Mucosa of rectum (tissue), 2 donors: ENCODE results near the gene MERTK.
"Not testable (repeated sequence)": the region's sequence is repeated elsewhere in the genome, so short reads cannot be mapped to it uniquely, and the experiment has no call there.

ENCODE experiments used
- H3K27ac ChIP-seq, 2 donors: one replicate each; pipeline ENCODE4 v1.7.0; 2013; ENCODE audit warnings: inconsistent platforms in 2 of 2, low read depth in 2 of 2, low read length in 2 of 2
- H3K27me3 ChIP-seq, 2 donors: one replicate each; pipeline ENCODE4 v1.7.0; 2013; ENCODE audit warnings: low read length in 2 of 2; ENCODE audit not compliant: control insufficient read depth in 2 of 2, insufficient read depth in 2 of 2
- H3K36me3 ChIP-seq, 2 donors: one replicate each; pipeline ENCODE4 v1.7.0; 2013; ENCODE audit warnings: low read length in 2 of 2; ENCODE audit not compliant: control insufficient read depth in 2 of 2, insufficient read depth in 2 of 2
- H3K4me1 ChIP-seq, 2 donors: one replicate each; pipeline ENCODE4 v1.7.0; 2013; ENCODE audit warnings: low read length in 2 of 2, mild to moderate bottlenecking in 1 of 2; ENCODE audit not compliant: control insufficient read depth in 2 of 2, insufficient read depth in 2 of 2
- H3K4me3 ChIP-seq, 2 donors: one replicate each; pipeline ENCODE4 v1.7.0; 2013; ENCODE audit warnings: low read length in 2 of 2
- H3K9ac ChIP-seq, 2 donors: one replicate each; pipeline ENCODE4 v1.7.0; 2013; ENCODE audit warnings: low read length in 2 of 2, low read depth in 1 of 2, mild to moderate bottlenecking in 1 of 2
- H3K9me3 ChIP-seq, 2 donors: one replicate each; pipeline ENCODE4 v1.7.0; 2013; ENCODE audit warnings: low read length in 2 of 2; ENCODE audit not compliant: control insufficient read depth in 2 of 2
- donor health status: healthy.
- donor health status: Normal muscosa, but diverticular disease.

Gene MERTK

DNA sequence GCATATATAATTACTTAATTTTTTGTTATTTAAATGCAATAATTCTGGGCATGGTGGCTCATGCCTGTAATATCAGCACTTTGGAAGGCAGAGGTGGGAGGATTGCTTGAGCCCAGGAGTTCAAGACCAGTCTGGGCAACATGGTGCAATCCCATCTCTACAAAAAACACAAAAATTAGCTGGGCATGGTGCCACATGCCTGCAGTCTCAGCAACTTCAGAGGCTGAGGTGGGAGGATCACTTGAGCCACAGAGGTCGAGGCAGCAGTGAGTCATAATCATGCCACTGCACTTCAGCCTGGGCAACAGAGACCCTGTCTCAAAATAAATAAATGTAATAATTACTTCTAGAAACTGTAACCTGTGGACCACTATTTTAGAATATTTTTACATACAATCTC lies 135.2 kb downstream of the MERTK start:
- Histone ChIP-seq H3K27me3 (no peaks in the 10 kb centered on the region), H3K9ac (no peak overlapping the region), H3K27ac (no peak overlapping the region)

DNA sequence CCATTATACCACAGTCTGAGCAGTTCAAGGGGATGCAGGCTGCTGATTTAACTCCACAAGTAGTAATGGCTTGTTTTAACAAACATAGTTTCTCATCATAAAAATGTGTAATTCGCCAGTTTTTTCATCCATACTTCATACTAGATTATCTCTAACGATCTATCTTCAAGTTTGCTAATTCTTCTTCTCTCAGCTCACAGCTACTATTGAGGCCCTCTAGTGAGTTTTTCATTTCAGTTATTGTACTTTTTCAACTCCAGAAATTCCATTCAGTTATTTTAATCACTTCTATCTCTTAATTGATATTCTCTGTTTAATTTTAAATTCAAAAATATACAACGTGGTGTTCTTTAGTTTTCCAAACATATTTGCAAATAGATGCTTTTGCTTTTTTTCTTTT lies 136.5 kb downstream of the MERTK start:
- Histone ChIP-seq H3K27me3 (no peaks in the 10 kb centered on the region), H3K9ac (no peak overlapping the region), H3K4me3 (no peak overlapping the region), H3K36me3 (no peaks in the 10 kb centered on the region), H3K27ac (no peak overlapping the region), H3K9me3 (no peaks in the 10 kb centered on the region), H3K4me1 (peaks cover 3 to 5% of the 10 kb centered on the region in 2 donors)

More for the DNA sequence above, 135.2 kb downstream of the MERTK start:
- Histone ChIP-seq H3K4me3 (no peak overlapping the region), H3K4me1 (peaks cover 3 to 5% of the 10 kb centered on the region in 2 donors), H3K36me3 (no peaks in the 10 kb centered on the region), H3K9me3 (no peaks in the 10 kb centered on the region)

DNA sequence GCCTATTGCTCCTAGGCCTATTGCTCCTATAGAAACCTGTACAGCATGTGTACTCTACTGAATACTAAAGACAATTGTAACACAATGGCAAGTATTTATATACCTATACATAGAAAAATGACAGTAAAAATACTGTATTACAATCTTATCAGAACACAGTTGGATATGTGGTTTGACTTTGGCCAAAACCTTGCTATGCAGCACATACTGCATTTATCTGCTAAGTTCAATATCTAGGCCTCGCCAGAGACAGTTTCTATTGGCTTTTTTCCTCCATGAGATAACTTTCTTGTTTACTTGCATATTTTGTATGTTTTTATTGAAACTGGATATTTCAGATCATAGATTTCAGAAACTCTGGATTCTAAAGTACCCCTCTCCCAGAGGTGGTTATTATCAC lies 137.4 kb downstream of the MERTK start:
- Histone ChIP-seq H3K4me3 (no peak overlapping the region), H3K27ac (no peak overlapping the region), H3K36me3 (no peaks in the 10 kb centered on the region), H3K9ac (no peak overlapping the region), H3K4me1 (peaks cover 3 to 5% of the 10 kb centered on the region in 2 donors), H3K27me3 (no peaks in the 10 kb centered on the region), H3K9me3 (no peaks in the 10 kb centered on the region)

DNA sequence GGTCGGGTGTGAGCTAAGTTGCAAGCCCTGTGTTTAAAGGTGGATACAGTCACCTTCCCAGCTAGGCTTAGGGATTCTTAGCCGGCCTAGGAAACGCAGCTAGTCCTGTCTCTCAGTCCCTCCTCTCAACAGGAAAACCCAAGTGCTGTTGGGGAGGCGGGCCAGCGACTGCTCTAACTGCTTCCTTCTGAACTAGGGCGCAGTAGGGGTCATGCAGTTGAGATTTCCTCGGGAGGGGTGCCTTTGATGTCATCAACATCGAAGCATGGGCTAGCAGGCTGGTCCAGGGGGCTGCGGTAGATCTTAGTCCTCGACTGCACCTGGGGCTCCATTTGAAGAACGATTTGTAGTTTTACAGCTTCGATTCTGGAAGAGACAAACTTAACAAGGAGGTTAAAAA lies 141.1 kb downstream of the MERTK start:
- not testable (repeated sequence) for H3K27ac ChIP-seq, H3K36me3 ChIP-seq, H3K9ac ChIP-seq, H3K4me1 ChIP-seq, H3K9me3 ChIP-seq, H3K27me3 ChIP-seq, H3K4me3 ChIP-seq

DNA sequence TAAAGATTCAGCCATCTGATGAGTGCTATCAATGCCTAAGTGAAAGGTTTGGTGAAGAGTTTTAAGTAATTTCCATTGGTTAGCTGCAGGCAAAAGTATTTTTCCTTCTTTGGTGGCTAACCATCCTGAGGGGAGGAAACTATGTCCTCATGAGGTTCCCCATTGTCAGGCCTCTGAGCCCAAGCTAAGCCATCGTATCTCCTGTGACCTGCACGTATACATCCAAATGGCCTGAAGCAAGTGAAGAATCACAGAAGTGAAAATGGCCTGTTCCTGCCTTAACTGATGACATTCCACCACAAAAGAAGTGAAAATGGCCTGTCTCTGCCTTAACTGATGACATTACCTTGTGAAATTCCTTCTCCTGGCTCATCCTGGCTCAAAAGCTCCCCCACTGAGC lies 141.7 kb downstream of the MERTK start:
- not testable (repeated sequence) for H3K27me3 ChIP-seq, H3K27ac ChIP-seq, H3K4me3 ChIP-seq, H3K4me1 ChIP-seq, H3K9ac ChIP-seq, H3K36me3 ChIP-seq, H3K9me3 ChIP-seq

DNA sequence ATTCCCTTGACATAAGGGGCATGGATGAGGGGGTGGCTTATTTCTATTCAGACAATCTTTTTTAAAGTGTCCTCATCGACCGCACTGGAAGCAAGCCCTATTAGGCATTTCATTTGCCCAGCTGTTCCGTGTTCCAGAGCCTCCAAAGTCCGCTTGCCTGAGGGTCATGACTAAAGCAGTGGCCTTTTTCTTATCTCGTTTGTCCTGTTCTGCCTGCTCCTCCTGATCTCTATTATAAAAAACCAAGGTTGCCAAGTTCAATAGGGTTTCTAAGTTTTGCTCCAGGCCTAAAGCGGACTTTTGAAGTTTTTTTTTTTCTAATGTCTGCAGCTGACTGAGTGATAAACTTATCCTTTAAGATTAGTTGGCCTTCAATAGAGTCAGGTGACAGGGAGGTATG lies 143.1 kb downstream of the MERTK start:
- H3K36me3 ChIP-seq, H3K27me3 ChIP-seq, H3K9me3 ChIP-seq, H3K4me1 ChIP-seq, H3K27ac ChIP-seq, H3K9ac ChIP-seq, H3K4me3 ChIP-seq: not testable (repeated sequence)

DNA sequence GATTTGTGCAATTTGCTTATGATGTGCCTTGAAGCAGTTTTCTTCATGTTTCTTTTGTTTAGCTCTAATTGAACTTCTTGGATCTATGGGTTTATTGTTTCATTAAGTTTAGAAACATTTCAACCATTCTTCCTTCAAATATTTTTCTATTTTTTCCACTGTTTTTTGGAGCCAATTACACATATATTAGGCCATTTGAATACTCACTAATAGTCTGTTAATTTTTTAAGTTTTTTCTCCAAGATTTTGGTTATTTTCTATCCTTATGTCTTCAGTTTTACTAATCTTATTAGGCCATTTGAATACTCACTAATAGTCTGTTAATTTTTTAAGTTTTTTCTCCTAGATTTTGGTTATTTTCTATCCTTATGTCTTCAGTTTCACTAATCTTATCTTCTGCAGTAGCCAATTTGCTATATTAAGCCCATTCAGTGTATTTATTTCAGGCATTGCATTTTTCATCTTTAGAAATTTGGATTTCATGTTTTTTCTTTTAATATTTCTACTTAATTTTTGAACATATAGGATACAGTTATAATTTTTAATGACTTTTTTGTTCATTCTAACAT lies 147.1 kb downstream of the MERTK start:
- Histone ChIP-seq H3K36me3 (no peaks in the 10 kb centered on the region), H3K4me3 (no peak overlapping the region), H3K9me3 (no peaks in the 10 kb centered on the region), H3K9ac (no peak overlapping the region), H3K4me1 (peaks cover 7 to 12% of the 10 kb centered on the region in 2 donors), H3K27ac (no peak overlapping the region), H3K27me3 (no peaks in the 10 kb centered on the region)

DNA sequence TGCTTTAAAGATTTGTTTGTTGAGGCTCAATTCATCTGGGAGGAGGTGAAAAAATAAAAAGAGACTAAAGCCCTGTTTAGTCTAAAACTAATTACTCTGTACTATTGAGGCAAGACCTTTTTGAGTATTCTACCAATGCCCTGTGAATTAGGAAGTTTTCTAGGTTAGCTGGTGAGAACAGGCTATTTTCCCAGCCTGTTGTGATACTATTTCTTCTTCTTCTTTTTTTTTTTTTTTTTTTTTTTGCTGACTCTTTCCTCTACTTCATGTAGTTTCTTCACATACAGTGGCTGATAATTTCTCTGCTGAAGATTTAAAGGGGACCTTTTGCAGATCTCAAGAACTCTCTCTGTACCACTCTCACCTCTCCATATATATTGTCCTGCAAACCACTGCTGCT lies 147.8 kb downstream of the MERTK start:
- H3K9me3 ChIP-seq = no peaks in the 10 kb centered on the region
- no peaks in the 10 kb centered on the region for H3K27me3 ChIP-seq
- peaks cover 10 to 15% of the 10 kb centered on the region in 2 donors for H3K4me1 ChIP-seq
- H3K9ac ChIP-seq = no peak overlapping the region
- H3K36me3 ChIP-seq = no peaks in the 10 kb centered on the region
- H3K27ac ChIP-seq = no peak overlapping the region
- no peak overlapping the region for H3K4me3 ChIP-seq

DNA sequence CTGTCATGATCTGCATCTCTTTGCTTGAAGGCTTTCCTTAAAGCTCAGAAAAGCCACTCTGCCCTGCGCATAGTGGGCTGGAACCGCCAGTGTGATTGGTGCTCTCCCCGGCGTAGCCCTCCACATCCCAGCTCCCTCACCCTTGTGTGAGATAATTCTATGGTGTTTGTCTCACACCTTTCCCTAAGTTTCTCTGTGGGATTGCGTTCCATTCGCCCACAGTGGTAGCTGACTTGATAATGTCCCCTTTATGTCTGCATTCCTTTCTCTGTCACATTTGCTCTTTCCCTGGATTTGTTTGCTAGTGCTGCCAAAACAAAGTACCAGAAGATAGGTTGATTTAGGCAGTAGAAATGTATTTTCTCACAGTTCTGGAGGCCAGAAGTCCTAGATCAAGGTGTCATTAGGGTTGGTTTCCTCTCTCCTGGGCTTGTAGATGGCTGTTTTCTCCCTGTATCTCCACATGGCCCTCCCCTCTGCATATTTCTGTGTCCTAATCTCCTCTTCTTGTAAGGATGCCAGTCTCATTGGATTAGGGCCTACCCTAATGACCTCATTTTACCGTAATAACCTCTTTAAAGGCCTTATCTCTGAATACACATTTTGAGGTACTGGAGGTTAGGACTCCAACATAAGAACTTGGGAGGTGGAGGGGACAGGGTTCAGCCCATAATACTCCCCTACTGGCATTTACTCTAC lies 149.3 kb downstream of the MERTK start:
- peaks cover 10 to 13% of the 10 kb centered on the region in 2 donors for H3K4me1 ChIP-seq
- no peak overlapping the region for H3K9ac ChIP-seq
- no peaks in the 10 kb centered on the region for H3K9me3 ChIP-seq
- H3K36me3 ChIP-seq = no peaks in the 10 kb centered on the region
- H3K27me3 ChIP-seq = no peaks in the 10 kb centered on the region
- no peak overlapping the region for H3K27ac ChIP-seq
- H3K4me3 ChIP-seq = no peak overlapping the region

DNA sequence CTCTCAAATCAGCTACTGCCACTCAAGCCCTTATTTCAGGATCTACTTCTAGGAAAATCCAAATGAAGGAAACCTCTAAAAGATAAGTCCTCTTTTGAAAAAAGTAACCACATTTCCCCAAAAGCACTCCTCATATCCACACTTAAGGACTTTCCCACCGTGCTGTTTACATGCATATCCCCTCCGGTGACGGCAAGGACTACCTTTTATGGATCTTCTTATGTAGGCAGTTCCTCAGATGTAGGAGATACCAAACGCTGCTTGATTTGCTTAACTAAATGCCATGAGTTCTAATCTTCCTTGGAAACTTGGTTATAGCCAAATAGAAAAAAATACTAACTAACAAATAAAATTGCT lies 149.8 kb downstream of the MERTK start:
- H3K9ac ChIP-seq = no peak overlapping the region
- H3K27me3 ChIP-seq = no peaks in the 10 kb centered on the region
- no peaks in the 10 kb centered on the region for H3K36me3 ChIP-seq
- no peaks in the 10 kb centered on the region for H3K9me3 ChIP-seq
- no peak overlapping the region for H3K4me3 ChIP-seq
- H3K27ac ChIP-seq = no peak overlapping the region
- peaks cover 10 to 13% of the 10 kb centered on the region in 2 donors for H3K4me1 ChIP-seq
